Pericardium fibroblast (primary cell): ENCODE measurements around the gene ENDOG. TPM values are rescaled to one million over a fixed set of nuclear protein-coding genes. Genes with fewer than 3 reads are reported as not detected.

ENCODE experiments used
- total RNA-seq: library from RNA; depleted of rRNA; stranded (reverse); fragments of >200 nt; gene quantifications from 2 replicates; pipeline ENCODE4 v1.2.3, GENCODE V29; 2015

ENDOG gene
- total RNA-seq, result 26.4 and 28.0 TPM in 2 replicates

DNA sequence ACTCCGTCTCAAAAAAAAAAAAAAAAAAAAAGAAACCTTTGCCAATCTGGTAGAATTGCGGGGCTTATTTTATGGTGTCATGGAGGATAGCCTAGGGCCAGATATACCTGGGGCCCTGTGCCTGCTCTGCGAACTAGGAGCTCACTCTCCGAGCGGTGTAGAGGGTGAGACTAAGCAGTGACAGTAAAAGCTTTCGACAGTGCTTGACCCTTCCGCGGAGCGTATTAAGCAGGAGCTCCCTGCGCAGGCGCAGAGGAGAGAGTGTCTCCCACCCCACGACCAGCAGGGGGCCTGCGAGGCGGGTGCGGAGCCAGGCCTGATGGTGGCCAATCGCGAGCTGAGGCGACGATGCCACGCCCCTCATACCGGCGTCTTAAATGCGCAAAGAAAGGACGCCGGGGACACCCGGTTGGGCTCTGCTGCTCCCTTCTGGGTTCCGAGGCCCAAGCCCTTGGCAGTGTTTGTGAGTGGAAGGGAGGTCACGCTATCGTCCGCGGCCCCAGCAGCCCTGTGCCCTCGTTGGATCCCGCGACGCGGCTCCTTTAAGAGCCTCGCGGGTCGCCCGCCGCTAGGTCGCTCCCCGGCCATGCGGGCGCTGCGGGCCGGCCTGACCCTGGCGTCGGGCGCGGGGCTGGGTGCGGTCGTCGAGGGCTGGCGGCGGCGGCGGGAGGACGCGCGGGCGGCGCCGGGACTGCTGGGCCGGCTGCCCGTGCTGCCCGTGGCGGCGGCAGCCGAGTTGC is at the start of gene ENDOG:
Gene ENDOG, plus strand, starts transcription at position 402 of the 740 bp plus-strand sequence. Its CDS starts 185 bp downstream, at position 587.

DNA sequence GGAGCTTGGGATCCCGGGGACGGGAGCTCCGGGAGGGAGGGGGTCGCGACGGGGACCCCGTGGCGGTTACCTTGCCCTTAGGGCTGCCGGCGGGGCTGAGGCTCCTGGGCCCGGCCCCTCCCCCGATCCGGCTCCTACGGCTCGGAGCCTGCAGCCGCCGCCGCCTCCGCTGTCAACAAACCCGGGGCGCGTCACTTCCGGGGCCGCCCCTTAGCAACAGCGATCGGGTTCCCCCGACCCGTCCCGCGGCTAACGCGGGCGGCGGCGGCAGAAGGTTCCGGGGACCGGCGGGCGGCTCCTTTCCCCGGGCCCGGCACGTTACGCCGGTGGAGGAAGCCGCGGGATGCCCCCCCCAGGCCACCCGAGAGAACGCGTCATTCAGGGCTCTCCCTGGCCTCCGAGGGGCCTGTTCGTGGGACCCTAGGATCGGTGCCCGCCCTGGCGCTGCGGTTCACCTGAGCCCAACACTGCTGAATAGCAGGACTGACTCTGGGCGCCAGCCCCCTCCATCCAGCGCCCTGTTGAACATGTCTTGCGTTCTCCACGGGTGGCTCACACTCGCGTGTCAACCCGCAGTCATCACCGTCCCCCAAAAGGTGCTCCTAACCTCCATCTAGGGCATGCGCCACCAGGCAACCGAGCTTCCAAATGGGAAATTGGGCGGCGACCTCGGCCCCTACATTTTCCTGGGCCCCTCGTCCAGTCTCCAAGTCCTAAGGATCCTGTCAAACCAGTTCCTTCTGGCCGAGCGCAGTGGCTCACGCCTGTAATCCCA is 46.4 kb upstream of the ENDOG start, which contains the start of gene ZER1:
Gene ZER1, minus strand, starts transcription at position 183 of the 775 bp plus-strand sequence. CDS start 16,362 bp downstream, outside the sequence.

DNA sequence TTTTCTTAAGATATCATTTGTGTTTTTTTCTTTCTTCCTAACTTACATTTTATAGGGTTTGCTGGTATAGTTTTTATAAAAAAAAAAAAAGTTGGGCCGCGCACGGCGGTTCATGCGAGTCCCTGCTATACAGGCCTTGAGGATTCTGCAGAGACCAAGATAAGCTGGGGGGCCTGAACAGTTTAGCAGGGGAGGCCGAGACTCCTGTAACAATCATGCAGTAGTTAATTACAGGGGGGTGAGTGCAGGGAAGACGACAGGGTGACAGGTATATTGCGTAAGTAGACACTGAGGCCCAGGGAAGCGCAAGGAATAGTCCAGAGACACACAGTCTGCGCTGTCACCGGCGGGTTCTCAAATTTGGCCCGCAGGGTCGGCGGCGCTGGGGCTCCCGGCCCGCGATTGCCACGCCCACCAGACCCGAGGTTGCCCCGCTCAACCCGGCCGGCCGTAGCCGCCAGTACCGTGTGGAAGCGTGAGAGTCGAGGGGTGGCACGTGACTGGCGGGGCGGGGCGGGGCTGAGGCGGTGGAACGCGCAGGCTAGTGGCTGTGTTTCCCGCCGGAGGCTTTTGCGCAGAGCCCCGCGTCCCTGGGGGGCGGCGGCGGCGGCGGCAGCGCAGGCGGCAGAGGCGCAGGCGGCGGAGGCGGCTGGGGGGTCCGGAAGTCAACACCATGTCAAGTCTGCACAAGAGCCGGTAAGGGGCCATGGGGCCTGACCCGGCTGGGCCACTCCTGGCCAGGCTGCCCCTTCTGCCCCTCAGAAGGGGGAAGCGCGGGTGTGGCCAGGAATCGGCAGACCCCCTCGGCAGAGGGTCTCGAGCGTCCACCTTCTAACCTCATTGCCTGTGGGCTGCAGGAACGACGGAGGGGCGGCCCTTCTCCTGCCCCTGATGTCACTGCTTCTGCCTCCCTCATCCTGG is 31.4 kb upstream of the ENDOG start, which contains the start of gene TBC1D13:
Gene TBC1D13, plus strand, starts transcription at position 573 of the 921 bp plus-strand sequence. Its CDS starts 101 bp downstream, at position 674.

DNA sequence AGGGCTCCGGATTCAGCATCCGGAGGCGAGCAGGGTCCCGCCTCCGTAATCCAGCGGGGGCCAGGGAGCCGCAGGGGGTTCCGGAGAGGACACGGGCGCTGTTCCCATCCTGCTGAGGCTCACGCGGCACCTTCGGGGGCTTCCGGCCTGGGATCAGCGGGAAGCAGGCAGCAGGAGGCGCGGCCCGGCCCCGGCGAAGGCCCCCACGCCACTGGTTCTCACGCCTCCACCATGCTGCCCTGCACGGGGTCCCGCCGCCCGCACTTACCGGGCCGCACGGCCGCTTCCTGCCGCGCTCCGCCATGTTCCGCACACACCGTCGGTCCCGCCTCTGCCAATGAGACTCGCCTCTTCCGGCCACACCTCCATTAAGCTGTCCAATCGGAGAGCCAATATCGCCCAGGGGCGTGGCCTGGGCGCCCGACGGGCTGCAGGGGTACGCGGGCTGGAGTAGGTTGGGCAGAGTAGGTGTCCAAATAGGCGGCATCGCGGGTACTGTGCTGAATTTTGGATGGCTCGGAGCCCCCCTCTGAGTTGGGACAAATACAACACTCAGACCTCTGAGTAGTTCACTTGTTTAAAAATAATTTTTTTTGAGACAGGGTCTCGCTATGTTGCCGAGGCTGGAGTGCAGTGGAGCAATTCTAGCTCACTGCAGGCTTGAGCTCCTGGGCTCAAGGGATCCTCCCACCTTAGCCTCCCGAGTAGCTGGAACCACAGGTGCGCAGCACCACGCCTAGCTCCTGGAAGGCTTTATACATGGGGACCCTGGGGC is 11.4 kb downstream of the ENDOG start, which contains the start of gene SPOUT1:
Gene SPOUT1, minus strand, starts transcription at position 318 of the 775 bp plus-strand sequence. Its CDS starts 14 bp downstream, at position 304.

Other genes starting within 250 kb of the ENDOG start
- 27.4 and 33.6 TPM in 2 replicates for gene DYNC2I2, start 161.7 kb upstream of the ENDOG start, total RNA-seq
- 228 and 233 TPM in 2 replicates for gene SET, start 129.3 kb upstream of the ENDOG start, total RNA-seq
- gene PKN3, start 116.0 kb upstream of the ENDOG start, total RNA-seq, result 1.0 and 1.8 TPM in 2 replicates
- gene ZDHHC12, start 94.4 kb upstream of the ENDOG start, total RNA-seq, result 44.8 and 52.5 TPM in 2 replicates
- 23.9 and 28.9 TPM in 2 replicates for gene ZER1, start 46.6 kb upstream of the ENDOG start, total RNA-seq
- 10.8 and 12.5 TPM in 2 replicates for gene TBC1D13, start 31.2 kb upstream of the ENDOG start, total RNA-seq
- gene SPOUT1, start 11.3 kb downstream of the ENDOG start, total RNA-seq, result 12.5 and 17.7 TPM in 2 replicates
- 2.7 and 5.8 TPM in 2 replicates for gene KYAT1, start 63.5 kb downstream of the ENDOG start, total RNA-seq
- 21.3 and 31.4 TPM in 2 replicates for gene LRRC8A, start 63.6 kb downstream of the ENDOG start, total RNA-seq
- 15.9 and 18.6 TPM in 2 replicates for gene PHYHD1, start 102.5 kb downstream of the ENDOG start, total RNA-seq
- gene DOLK, start 129.1 kb downstream of the ENDOG start, total RNA-seq, result 26.5 and 27.8 TPM in 2 replicates
- 14.2 and 16.9 TPM in 2 replicates for gene NUP188, start 129.2 kb downstream of the ENDOG start, total RNA-seq
- 33.7 and 44.5 TPM in 2 replicates for gene SH3GLB2, start 209.8 kb downstream of the ENDOG start, total RNA-seq
- 17.8 and 22.5 TPM in 2 replicates for gene MIGA2, start 218.1 kb downstream of the ENDOG start, total RNA-seq